GM12864 (cell line): ENCODE results near the gene NRN1.

Source experiments
- DNase-seq: peaks from one replicate; pipeline ENCODE4 v3.0.0-alpha.2; 2011; ENCODE audit warnings: low read depth
- H3K4me3 ChIP-seq: 2 replicates; pipeline ENCODE4 v1.5.1; 2011; ENCODE audit warnings: mild to moderate bottlenecking, low read depth, low read length, control low read depth
- CTCF ChIP-seq: IDR thresholded peaks from 2 replicates; pipeline ENCODE4 v1.5.1; 2011; ENCODE audit warnings: low read depth, mild to moderate bottlenecking, moderate library complexity, low read length, control low read depth, inconsistent platforms; ENCODE audit errors: missing control alignments

NRN1 gene

GRCh38 chr6:5958921-5959320 is 47.8 kb downstream of the NRN1 start:
- no peak for TF ChIP-seq CTCF
- H3K4me3 ChIP-seq: no peak overlapping the region
- no peak for DNase-seq

GRCh38 chr6:5956939-5957338 is 49.8 kb downstream of the NRN1 start:
- DNase-seq: no peak
- TF ChIP-seq CTCF: no peak
- H3K4me3 ChIP-seq: no peak overlapping the region

GRCh38 chr6:5950361-5950785 is 56.4 kb downstream of the NRN1 start:
- H3K4me3 ChIP-seq: no peak overlapping the region
- DNase-seq: no peak
- peak; percentile 72 for TF ChIP-seq CTCF
